NAMALWA (cell line): ENCODE data around the gene RPSA.

ENCODE experiments used
- DNase-seq: peaks from one replicate; pipeline ENCODE4 v3.0.0-alpha.2; 2015; ENCODE audit warnings: low spot score

Gene RPSA

GRCh38 chr3:39456159-39456558 is 49.6 kb downstream of the RPSA start:
- no peak for DNase-seq

GRCh38 chr3:39457361-39457760 is 50.8 kb downstream of the RPSA start:
- DNase-seq, result no peak

GRCh38 chr3:39458579-39458978 is 52.1 kb downstream of the RPSA start:
- DNase-seq, result peak; percentile 39

GRCh38 chr3:39460677-39461076 is 54.2 kb downstream of the RPSA start:
- no peak for DNase-seq
